SKM-1 treated with dmso at 0.1 percent for 144 hours (cell line): ENCODE results near the gene BMP7.

Source experiments
- DNase-seq: peaks from one replicate; lab custom pipeline; 2025; ENCODE audit not compliant: unreplicated experiment; lab: John Stamatoyannopoulos, UW

Gene BMP7

GRCh38 chr20:57155415-57155814 lies 111.0 kb downstream of the BMP7 start:
- no peak for DNase-seq

- no peak for DNase-seq
These were observed 113.1 kb downstream of the BMP7 start for GRCh38 chr20:57153238-57153905.

GRCh38 chr20:57152557-57152956 lies 113.9 kb downstream of the BMP7 start:
- DNase-seq, result no peak

- no peak for DNase-seq
These were observed 115.9 kb downstream of the BMP7 start for GRCh38 chr20:57150559-57150958.

- DNase-seq, result no peak
These were observed 118.2 kb downstream of the BMP7 start for GRCh38 chr20:57148263-57148662.

GRCh38 chr20:57147185-57147584 lies 119.3 kb downstream of the BMP7 start:
- no peak for DNase-seq

- DNase-seq, result no peak
These were observed 120.3 kb downstream of the BMP7 start for GRCh38 chr20:57146155-57146554.

- DNase-seq, result no peak
These were observed 121.3 kb downstream of the BMP7 start for GRCh38 chr20:57145089-57145631.

GRCh38 chr20:57143173-57143572 lies 123.3 kb downstream of the BMP7 start:
- DNase-seq, result no peak

GRCh38 chr20:57142667-57143066 lies 123.8 kb downstream of the BMP7 start:
- no peak for DNase-seq

GRCh38 chr20:57141492-57141891 lies 124.9 kb downstream of the BMP7 start:
- no peak for DNase-seq

GRCh38 chr20:57140416-57140965 lies 126.0 kb downstream of the BMP7 start:
- DNase-seq, result no peak

- DNase-seq, result no peak
These were observed 126.9 kb downstream of the BMP7 start for GRCh38 chr20:57139342-57140093.

GRCh38 chr20:57138198-57138995 lies 128.0 kb downstream of the BMP7 start:
- DNase-seq, result no peak

- no peak for DNase-seq
These were observed 128.8 kb downstream of the BMP7 start for GRCh38 chr20:57137676-57138075.

GRCh38 chr20:57136734-57137133 lies 129.7 kb downstream of the BMP7 start:
- no peak for DNase-seq

GRCh38 chr20:57135875-57136274 lies 130.6 kb downstream of the BMP7 start:
- no peak for DNase-seq

- no peak for DNase-seq
These were observed 131.6 kb downstream of the BMP7 start for GRCh38 chr20:57134804-57135203.

GRCh38 chr20:57133926-57134650 lies 132.4 kb downstream of the BMP7 start:
- DNase-seq, result no peak

GRCh38 chr20:57131601-57132391 lies 134.6 kb downstream of the BMP7 start:
- DNase-seq, result no peak
